A549 (cell line): ENCODE data around the gene SH2D1B. TPM values are rescaled to one million over a fixed set of nuclear protein-coding genes. Genes with fewer than 3 reads are reported as not detected.

Experiments used
- ATAC-seq, 2 experiments: fragments of 200-7000 bp in 1 of 2; fragments of >200 bp in 1 of 2; cut with Nextera tagmentation in 1 of 2; cut with Tn5 transposase in 1 of 2; 3 replicates each; pipeline versions ENCODE4 v1.8.0 to v1.9.1; 2018 to 2020; ENCODE audit warnings: mild to moderate bottlenecking in 1 of 2, moderate library complexity in 1 of 2
- CTCF ChIA-PET: fragments of 300-600 bp; sonication (Branson Sonifier 250); formaldehyde crosslinking; extraction: SDS; loops from one replicate; lab custom pipeline; 2021; ENCODE audit warnings: antibody characterized with exemption, inconsistent platforms; lab: Yijun Ruan, JAX
- POLR2A ChIA-PET: fragments of 350-600 bp; formaldehyde crosslinking; extraction: SDS; loops from one replicate; lab custom pipeline; 2021; ENCODE audit warnings: antibody characterized with exemption, inconsistent platforms; lab: Yijun Ruan, JAX
- DNase-seq, 2 experiments: peaks; one replicate each; pipeline versions ENCODE4 v3.0.0 to v3.0.0-alpha.2; 2011 to 2016; ENCODE audit warnings: low read depth in 1 of 2, low spot score in 1 of 2
- FAIRE-seq: peaks from 2 replicates; lab custom pipeline; 2011; peaks lifted over from hg19 to GRCh38; lab: Jason Lieb, UNC
- H3K27ac ChIP-seq, 2 experiments: fragments of >200 bp; sonication (Bioruptor Twin); formaldehyde crosslinking; 3 replicates each; pipeline ENCODE4 v1.5.1; 2016 to 2017
- H3K4me1 ChIP-seq: fragments of >200 bp; sonication (Bioruptor Twin); formaldehyde crosslinking; 3 replicates; pipeline ENCODE4 v1.6.1; 2016
- H3K4me2 ChIP-seq: fragments of >200 bp; sonication (Bioruptor Twin); formaldehyde crosslinking; 3 replicates; pipeline ENCODE4 v1.6.1; 2016
- H3K4me3 ChIP-seq: fragments of >200 bp; sonication (Bioruptor Twin); formaldehyde crosslinking; 3 replicates; pipeline ENCODE4 v1.5.1; 2016
- H3K9me3 ChIP-seq: fragments of >200 bp; sonication (Bioruptor Twin); formaldehyde crosslinking; 3 replicates; pipeline ENCODE4 v1.6.1; 2016
- BHLHE40 ChIP-seq: IDR thresholded peaks from 2 replicates; pipeline ENCODE4 v1.6.1; 2012; ENCODE audit warnings: low read depth, low read length, inconsistent platforms
- CBX2 ChIP-seq: fragments of 200-600 bp; sonication (generic); IDR thresholded peaks from 2 replicates; pipeline ENCODE4 v1.6.1; 2016; ENCODE audit warnings: low read depth, mild to moderate bottlenecking, borderline replicate concordance
- CBX8 ChIP-seq: fragments of 200-600 bp; sonication (generic); IDR thresholded peaks from 2 replicates; pipeline ENCODE4 v1.6.1; 2016
- CHD4 ChIP-seq: fragments of 200-600 bp; sonication (generic); IDR thresholded peaks from 2 replicates; pipeline ENCODE4 v1.6.1; 2016; ENCODE audit warnings: antibody characterized with exemption, mild to moderate bottlenecking, borderline replicate concordance
- CTCF ChIP-seq: fragments of >200 bp; sonication (Bioruptor Twin); formaldehyde crosslinking; IDR thresholded peaks from 3 replicates; pipeline ENCODE4 v1.5.1; 2016
- EHF ChIP-seq: fragments of 250-450 bp; sonication (Bioruptor Pico); IDR thresholded peaks from 2 replicates; pipeline ENCODE4 v1.5.0; 2020; ENCODE audit warnings: mild to moderate bottlenecking
- EHMT2 ChIP-seq: fragments of 200-600 bp; sonication (generic); IDR thresholded peaks from 2 replicates; pipeline ENCODE4 v1.6.1; 2016; ENCODE audit warnings: antibody characterized with exemption, low read depth, mild to moderate bottlenecking, moderate library complexity
- ESRRA ChIP-seq: fragments of 150-350 bp; IDR thresholded peaks from 2 replicates; pipeline ENCODE4 v1.6.1; 2014; ENCODE audit warnings: mild to moderate bottlenecking, low read length, borderline replicate concordance
- FOSL2 ChIP-seq, 2 experiments: fragments of 450-650 bp in 1 of 2; fragments of >200 bp in 1 of 2; sonication (Bioruptor Twin) in 1 of 2; formaldehyde crosslinking; IDR thresholded peaks; 2 replicates each; pipeline versions ENCODE4 v1.5.0 to v1.6.1; 2016 to 2020; ENCODE audit warnings: mild to moderate bottlenecking in 1 of 2, moderate library complexity in 1 of 2
- FOXS1 ChIP-seq: fragments of 250-450 bp; sonication (Bioruptor Pico); IDR thresholded peaks from 2 replicates; pipeline ENCODE4 v1.5.0; 2020; ENCODE audit warnings: mild to moderate bottlenecking, moderate library complexity
- HOXB5 ChIP-seq: fragments of 250-450 bp; sonication (Bioruptor Pico); IDR thresholded peaks from 2 replicates; pipeline ENCODE4 v1.5.0; 2020; ENCODE audit warnings: mild to moderate bottlenecking, moderate library complexity
- JUN ChIP-seq, 2 experiments: fragments of >200 bp; sonication (Bioruptor Twin); formaldehyde crosslinking; IDR thresholded peaks; 2 replicates in 1 of 2; 3 replicates in 1 of 2; pipeline ENCODE4 v1.6.1; 2016 to 2017
- JUNB ChIP-seq: fragments of >200 bp; sonication (Bioruptor Twin); formaldehyde crosslinking; IDR thresholded peaks from 2 replicates; pipeline ENCODE4 v1.6.1; 2016
- KDM1A ChIP-seq: fragments of 200-600 bp; sonication (generic); IDR thresholded peaks from 2 replicates; pipeline ENCODE4 v1.6.1; 2016; ENCODE audit warnings: low read depth, mild to moderate bottlenecking
- MAFK ChIP-seq: fragments of 450-650 bp; IDR thresholded peaks from 2 replicates; pipeline ENCODE4 v1.6.1; 2014; ENCODE audit not compliant: partially characterized antibody
- MAZ ChIP-seq: fragments of 150-350 bp; IDR thresholded peaks from 2 replicates; pipeline ENCODE4 v1.6.1; 2014; ENCODE audit warnings: antibody characterized with exemption, low read depth, low read length, borderline replicate concordance
- NPAS2 ChIP-seq: fragments of 250-450 bp; sonication (Bioruptor Pico); IDR thresholded peaks from 2 replicates; pipeline ENCODE4 v1.8.0; 2022; ENCODE audit warnings: mild to moderate bottlenecking, moderate library complexity, borderline replicate concordance
- POLR2A ChIP-seq: IDR thresholded peaks from 2 replicates; pipeline ENCODE4 v1.6.1; 2012; ENCODE audit warnings: mild to moderate bottlenecking, low read length
- SREBF2 ChIP-seq: fragments of 450-650 bp; IDR thresholded peaks from 2 replicates; pipeline ENCODE4 v1.6.1; 2014; ENCODE audit warnings: mild to moderate bottlenecking, moderate library complexity
- TFCP2L1 ChIP-seq: fragments of 250-450 bp; sonication (Bioruptor Pico); IDR thresholded peaks from 2 replicates; pipeline ENCODE4 v1.5.0; 2021; ENCODE audit warnings: mild to moderate bottlenecking
- ZFP36 ChIP-seq: fragments of 450-650 bp; IDR thresholded peaks from 2 replicates; pipeline ENCODE4 v1.6.1; 2014; ENCODE audit warnings: borderline replicate concordance; ENCODE audit not compliant: partially characterized antibody
- ZNF302 ChIP-seq: fragments of 250-450 bp; sonication (Bioruptor Pico); IDR thresholded peaks from 2 replicates; pipeline ENCODE4 v1.9.0; 2021; ENCODE audit warnings: inconsistent platforms, mild to moderate bottlenecking, moderate library complexity
- ZSCAN20 ChIP-seq: fragments of 250-450 bp; sonication (Bioruptor Pico); IDR thresholded peaks from 2 replicates; pipeline ENCODE4 v1.8.0; 2022; ENCODE audit warnings: mild to moderate bottlenecking, moderate library complexity
- WGBS: methylation state at CpG from one replicate; pipeline ENCODE4 v1.1.6; 2017; ENCODE audit errors: missing lambda C conversion rate; 5-methylcytosine and 5-hydroxymethylcytosine counted together
- polyA plus RNA-seq, 4 experiments: library from polyadenylated mRNA; depleted of rRNA in 3 of 4; stranded (reverse); fragments of >200 nt; fragmentation: RNase III in 1 of 4; extraction: RNeasy Plus Mini Kit Qiagen cat#74134 plus additional on column Dnase treatment in 1 of 4; gene quantifications; 2 replicates in 3 of 4; 3 replicates in 1 of 4; pipeline ENCODE4 v1.2.3, GENCODE V29; 2011 to 2017
- TF ChIP-seq, protein P1 (sequence below): fragments of 150-350 bp; IDR thresholded peaks from 2 replicates; pipeline ENCODE4 v1.6.1; 2014; ENCODE audit warnings: low read depth, mild to moderate bottlenecking, low read length
- TF ChIP-seq, protein P2 (sequence below): IDR thresholded peaks from 2 replicates; pipeline ENCODE4 v1.6.1; 2012; ENCODE audit warnings: low read depth, borderline replicate concordance
- TF ChIP-seq, protein P3 (sequence below): IDR thresholded peaks from 2 replicates; pipeline ENCODE4 v1.6.1; 2012

Gene SH2D1B
- polyA plus RNA-seq, 2 of the 4 experiments (the other 2 are of a cell fraction), result 0.04 TPM; not detected in 1

DNA sequence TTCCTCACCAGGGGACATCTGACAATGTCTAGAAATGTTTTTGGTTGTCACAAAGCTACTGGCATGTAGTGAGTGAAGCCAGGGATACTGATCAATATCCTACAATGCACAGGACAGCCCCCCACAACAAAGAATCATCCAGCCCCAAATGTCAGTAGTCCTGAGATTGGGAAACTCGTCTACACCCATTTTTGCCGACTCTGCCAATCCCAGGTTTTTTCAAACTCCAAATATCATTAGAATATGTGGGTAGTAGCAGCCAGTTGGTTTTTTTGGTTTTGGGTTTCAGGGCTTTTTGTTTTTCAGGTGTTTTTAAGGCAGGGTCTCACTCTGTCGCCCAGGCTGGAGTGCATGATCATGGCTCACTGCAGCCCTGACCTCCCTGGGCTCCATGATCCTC is 41.2 kb downstream of the SH2D1B start:
- DNase-seq (no peak), ATAC-seq (no peak), FAIRE-seq (no peak)
- Histone ChIP-seq H3K4me1 (peaks cover 10% of the 10 kb centered on the region; the same call in 1 of the 3 replicates), H3K27ac (no peak overlapping the region), H3K4me3 (no peak overlapping the region), H3K9me3 (no peaks in the 10 kb centered on the region), H3K4me2 (no peak overlapping the region)
- CTCF ChIA-PET, result interaction anchor here (0.6 to 1.0 kb wide), 2 partner anchors 21 to 280 kb away, joined by 3 to 4 read pairs; no protein-coding TSS in a partner anchor
- TF ChIP-seq NPAS2, result no peak
- TF ChIP-seq ESRRA, result no peak
- no peak for TF ChIP-seq FOXS1 (CRISPR knock-in tag)
- TF ChIP-seq, protein P1, sequence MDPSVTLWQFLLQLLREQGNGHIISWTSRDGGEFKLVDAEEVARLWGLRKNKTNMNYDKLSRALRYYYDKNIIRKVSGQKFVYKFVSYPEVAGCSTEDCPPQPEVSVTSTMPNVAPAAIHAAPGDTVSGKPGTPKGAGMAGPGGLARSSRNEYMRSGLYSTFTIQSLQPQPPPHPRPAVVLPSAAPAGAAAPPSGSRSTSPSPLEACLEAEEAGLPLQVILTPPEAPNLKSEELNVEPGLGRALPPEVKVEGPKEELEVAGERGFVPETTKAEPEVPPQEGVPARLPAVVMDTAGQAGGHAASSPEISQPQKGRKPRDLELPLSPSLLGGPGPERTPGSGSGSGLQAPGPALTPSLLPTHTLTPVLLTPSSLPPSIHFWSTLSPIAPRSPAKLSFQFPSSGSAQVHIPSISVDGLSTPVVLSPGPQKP, result no peak
- no peak for TF ChIP-seq ZNF302 (CRISPR knock-in tag)
- TF ChIP-seq SREBF2, result no peak
- TF ChIP-seq POLR2A, result no peak
- TF ChIP-seq, protein P2, sequence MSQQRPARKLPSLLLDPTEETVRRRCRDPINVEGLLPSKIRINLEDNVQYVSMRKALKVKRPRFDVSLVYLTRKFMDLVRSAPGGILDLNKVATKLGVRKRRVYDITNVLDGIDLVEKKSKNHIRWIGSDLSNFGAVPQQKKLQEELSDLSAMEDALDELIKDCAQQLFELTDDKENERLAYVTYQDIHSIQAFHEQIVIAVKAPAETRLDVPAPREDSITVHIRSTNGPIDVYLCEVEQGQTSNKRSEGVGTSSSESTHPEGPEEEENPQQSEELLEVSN, result no peak
- TF ChIP-seq ZSCAN20 (CRISPR knock-in tag), result no peak
- WGBS, result 48% methylated on average over 3 of the region's 3 CpGs
- POLR2A ChIA-PET, result no interaction called here

DNA sequence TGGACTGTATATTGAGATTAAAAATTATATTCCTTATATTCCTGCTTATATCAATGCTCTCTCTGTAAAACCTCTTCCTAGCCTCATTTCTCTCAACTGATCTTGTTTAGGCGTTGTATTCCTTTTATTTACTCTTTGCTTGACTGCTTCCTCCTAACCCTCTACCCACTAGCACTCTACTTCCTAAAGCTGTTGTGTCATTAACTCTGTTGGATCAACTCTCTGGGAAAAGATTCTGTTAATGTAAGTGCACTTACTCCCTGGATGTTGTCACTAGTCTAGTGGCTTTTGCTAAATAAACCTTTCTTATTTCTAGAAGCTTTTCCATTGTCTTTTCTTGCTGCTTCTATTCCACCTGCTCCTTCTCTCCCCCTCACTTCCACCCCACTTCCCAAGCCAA is 41.8 kb downstream of the SH2D1B start:
- Histone ChIP-seq H3K27ac (no peak overlapping the region), H3K4me3 (no peak overlapping the region), H3K4me2 (no peak overlapping the region), H3K9me3 (no peaks in the 10 kb centered on the region), H3K4me1 (peaks cover 10% of the 10 kb centered on the region; the same call in 1 of the 3 replicates)
- DNase-seq, result no peak
- FAIRE-seq, result no peak
- TF ChIP-seq JUN (IDR thresholded peaks at IDR 0.05) (no peak), CBX8 (no peak), NPAS2 (no peak), KDM1A (no peak)
- TF ChIP-seq, protein P3, sequence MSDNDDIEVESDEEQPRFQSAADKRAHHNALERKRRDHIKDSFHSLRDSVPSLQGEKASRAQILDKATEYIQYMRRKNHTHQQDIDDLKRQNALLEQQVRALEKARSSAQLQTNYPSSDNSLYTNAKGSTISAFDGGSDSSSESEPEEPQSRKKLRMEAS, result no peak
- no peak for ATAC-seq
- 55% methylated on average over 1 of the region's 1 CpG for WGBS
- CTCF ChIA-PET, result interaction anchor here (1.0 kb wide), 1 partner anchor 22 kb away, joined by 4 read pairs; no protein-coding TSS in a partner anchor
- POLR2A ChIA-PET, result no interaction called here

DNA sequence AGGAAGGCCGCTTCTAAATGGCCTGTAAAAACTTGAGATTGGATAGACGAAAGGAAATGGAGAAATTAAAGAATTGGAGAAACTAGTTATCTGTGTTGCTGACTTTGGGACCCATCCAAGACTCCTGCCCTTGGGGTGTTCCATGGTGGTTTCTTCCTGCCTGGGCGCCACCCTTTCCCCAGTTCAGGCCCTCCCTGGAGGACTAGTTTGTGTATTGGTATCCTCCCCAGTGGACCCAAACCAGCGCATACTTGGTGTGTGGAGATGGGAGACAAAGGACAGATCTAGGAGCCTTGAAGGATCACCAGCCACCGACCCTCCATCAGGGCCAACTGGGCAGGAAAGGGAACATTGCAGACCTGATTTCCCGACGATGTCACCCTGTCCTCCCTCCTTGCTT is 42.4 kb downstream of the SH2D1B start:
- DNase-seq (no peak), FAIRE-seq (no peak), ATAC-seq (no peak)
- H3K4me1 ChIP-seq, result peaks cover 10% of the 10 kb centered on the region; the same call in 1 of the 3 replicates
- ChIA-PET CTCF (no interaction called here), POLR2A (no interaction called here)
- no peak overlapping the region for H3K4me3 ChIP-seq
- H3K27ac ChIP-seq, result no peak overlapping the region
- 78% methylated on average over 7 of the region's 7 CpGs for WGBS
- TF ChIP-seq CBX2, result no peak
- no peak for TF ChIP-seq FOSL2 (IDR thresholded peaks at IDR 0.05)
- no peak for TF ChIP-seq FOSL2 (CRISPR knock-in tag; IDR thresholded peaks at IDR 0.05)
- TF ChIP-seq CTCF, result no peak
- TF ChIP-seq BHLHE40, result no peak
- TF ChIP-seq KDM1A, result no peak
- TF ChIP-seq SREBF2, result no peak
- no peak for TF ChIP-seq MAFK
- no peak for TF ChIP-seq JUNB
- no peak for TF ChIP-seq HOXB5 (CRISPR knock-in tag)
- TF ChIP-seq, protein P3, result no peak
- no peak for TF ChIP-seq MAZ
- no peak for TF ChIP-seq ZFP36
- TF ChIP-seq EHF (CRISPR knock-in tag), result no peak
- TF ChIP-seq ESRRA, result no peak
- no peak for TF ChIP-seq CHD4
- TF ChIP-seq TFCP2L1 (CRISPR knock-in tag), result no peak
- no peak for TF ChIP-seq EHMT2
- H3K4me2 ChIP-seq, result no peak overlapping the region
- H3K9me3 ChIP-seq, result no peaks in the 10 kb centered on the region
